ENCODE measurements around the gene FERMT1. TPM values are rescaled to one million over a fixed set of nuclear protein-coding genes. Genes with fewer than 3 reads are reported as not detected.

The FERMT1 gene
- total and polyA plus RNA-seq, 2 experiments from 2014 or later, result 16.2 to 18.3 TPM

- no peak for TF ChIP-seq REST (IDR thresholded peaks at IDR 0.05; ENCODE audit: unreplicated experiment)
- TF ChIP-seq JUNB (IDR thresholded peaks at IDR 0.05; ENCODE audit: unreplicated experiment), result no peak
Observed at GRCh38 chr20:6123649-6124014, 802 bp upstream of the FERMT1 start (continued).

GRCh38 chr20:6122111-6122872 is 538 bp downstream of the FERMT1 start:
- peaks cover 15% of the 10 kb centered on the region; the same call in 1 of the 2 replicates for H3K27me3 ChIP-seq (ENCODE audit: insufficient read depth)
- H3K27ac ChIP-seq (ENCODE audit: low read depth), result no peak overlapping the region
- Mint-ChIP-seq H3K4me3 (peak overlapping the region; percentile 71), H3K36me3 (ENCODE audit: low read depth) (peaks cover 20% of the 10 kb centered on the region), H3K4me1 (peaks cover 37% of the 10 kb centered on the region), H3K9me3 (no peaks in the 10 kb centered on the region; the same call in 2 of the 3 replicates), H3K27me3 (ENCODE audit: insufficient read depth, low read depth, poor library complexity) (peaks cover 26% of the 10 kb centered on the region), H3K27ac (no peak overlapping the region)
- H3F3A ChIP-seq (replicated peaks; ENCODE audit: low read depth), result peaks cover 9% of the 10 kb centered on the region
- DNase-seq (ENCODE audit: low spot score) (peak; percentile 66), ATAC-seq (peak; percentile 10)
- peaks cover 37% of the 10 kb centered on the region for H3K4me1 ChIP-seq (ENCODE audit: insufficient read depth)
- 0 out of 2 replicates have a peak, but pooled peaks cover under 1% of the 10 kb centered on the region for H3K9me2 ChIP-seq (ENCODE audit: insufficient read depth)
- TF ChIP-seq CREB1 (CRISPR knock-in tag; IDR thresholded peaks at IDR 0.05; ENCODE audit: low read depth), result no peak
- no peak for TF ChIP-seq CTCF (conservative IDR thresholded peaks at IDR 0.05; ENCODE audit: low read depth in 2 of 2)
- peak; percentile 21 for TF ChIP-seq EZH2 (IDR thresholded peaks at IDR 0.05; ENCODE audit: low read depth, unreplicated experiment)
- peak overlapping the region; percentile 83 for H3K4me2 ChIP-seq
- no peaks in the 10 kb centered on the region; the same call in 1 of the 2 replicates for H3K79me2 ChIP-seq (replicated peaks; ENCODE audit: insufficient read depth)
- H3K4me3 ChIP-seq, result peak overlapping the region; percentile 60
- peak overlapping the region; percentile 15 for H2AFZ ChIP-seq
- H4K20me1 ChIP-seq (replicated peaks; ENCODE audit: insufficient read depth), result peaks cover 3% of the 10 kb centered on the region; the same call in 1 of the 2 replicates
- 0 out of 2 replicates have a peak, but pooled peaks cover 4% of the 10 kb centered on the region for H3K36me3 ChIP-seq (ENCODE audit: insufficient read depth)

- Histone ChIP-seq H2AFZ (no peak overlapping the region), H3K27ac (ENCODE audit: low read depth) (no peak overlapping the region), H3K4me1 (ENCODE audit: insufficient read depth) (peaks cover 37% of the 10 kb centered on the region), H3K27me3 (ENCODE audit: insufficient read depth) (peaks cover 15% of the 10 kb centered on the region; the same call in 1 of the 2 replicates), H3K36me3 (ENCODE audit: insufficient read depth) (0 out of 2 replicates have a peak, but pooled peaks cover 4% of the 10 kb centered on the region), H3K9me2 (ENCODE audit: insufficient read depth) (no peaks in the 10 kb centered on the region), H3K4me2 (peak overlapping the region; percentile 83), H4K20me1 (replicated peaks; ENCODE audit: insufficient read depth) (peaks cover 3% of the 10 kb centered on the region; the same call in 1 of the 2 replicates), H3K4me3 (peak overlapping the region; percentile 60), H3F3A (replicated peaks; ENCODE audit: low read depth) (peaks cover 9% of the 10 kb centered on the region), H3K79me2 (replicated peaks; ENCODE audit: insufficient read depth) (no peaks in the 10 kb centered on the region; the same call in 1 of the 2 replicates)
- H3K4me1 Mint-ChIP-seq, result peaks cover 37% of the 10 kb centered on the region
- H3K9me3 Mint-ChIP-seq, result peaks cover 4% of the 10 kb centered on the region; the same call in 1 of the 3 replicates
- ATAC-seq (no peak), DNase-seq (ENCODE audit: low spot score) (no peak)
- H3K4me3 Mint-ChIP-seq, result peak overlapping the region; percentile 71
- H3K27me3 Mint-ChIP-seq (ENCODE audit: insufficient read depth, low read depth, poor library complexity), result peaks cover 26% of the 10 kb centered on the region
- H3K36me3 Mint-ChIP-seq (ENCODE audit: low read depth), result peaks cover 28% of the 10 kb centered on the region
- H3K27ac Mint-ChIP-seq, result no peak overlapping the region
- TF ChIP-seq JUNB (IDR thresholded peaks at IDR 0.05; ENCODE audit: unreplicated experiment), result no peak
- no peak for TF ChIP-seq NANOG (IDR thresholded peaks at IDR 0.05; ENCODE audit: borderline replicate concordance)
- no peak for TF ChIP-seq POLR2AphosphoS5 (IDR thresholded peaks at IDR 0.05; ENCODE audit: low read depth)
- TF ChIP-seq CREB1 (CRISPR knock-in tag; IDR thresholded peaks at IDR 0.05; ENCODE audit: low read depth), result no peak
- no peak for TF ChIP-seq ZNF331 (CRISPR knock-in tag; IDR thresholded peaks at IDR 0.05; ENCODE audit: low read depth)
- TF ChIP-seq EZH2phosphoT487 (IDR thresholded peaks at IDR 0.05; ENCODE audit: unreplicated experiment), result no peak
- no peak for TF ChIP-seq REST (IDR thresholded peaks at IDR 0.05; ENCODE audit: unreplicated experiment)
- no peak for TF ChIP-seq ETS1 (IDR thresholded peaks at IDR 0.05)
- no peak for TF ChIP-seq EZH2 (IDR thresholded peaks at IDR 0.05; ENCODE audit: low read depth, unreplicated experiment)
Observed at GRCh38 chr20:6121504-6121903, 1.3 kb downstream of the FERMT1 start.

Data from GM23338 (cell line).